ENCODE results near the gene ZNF217.
"Not testable (repeated sequence)": the region's sequence is repeated elsewhere in the genome, so short reads cannot be mapped to it uniquely, and the experiment has no call there.

ZNF217 gene

DNA sequence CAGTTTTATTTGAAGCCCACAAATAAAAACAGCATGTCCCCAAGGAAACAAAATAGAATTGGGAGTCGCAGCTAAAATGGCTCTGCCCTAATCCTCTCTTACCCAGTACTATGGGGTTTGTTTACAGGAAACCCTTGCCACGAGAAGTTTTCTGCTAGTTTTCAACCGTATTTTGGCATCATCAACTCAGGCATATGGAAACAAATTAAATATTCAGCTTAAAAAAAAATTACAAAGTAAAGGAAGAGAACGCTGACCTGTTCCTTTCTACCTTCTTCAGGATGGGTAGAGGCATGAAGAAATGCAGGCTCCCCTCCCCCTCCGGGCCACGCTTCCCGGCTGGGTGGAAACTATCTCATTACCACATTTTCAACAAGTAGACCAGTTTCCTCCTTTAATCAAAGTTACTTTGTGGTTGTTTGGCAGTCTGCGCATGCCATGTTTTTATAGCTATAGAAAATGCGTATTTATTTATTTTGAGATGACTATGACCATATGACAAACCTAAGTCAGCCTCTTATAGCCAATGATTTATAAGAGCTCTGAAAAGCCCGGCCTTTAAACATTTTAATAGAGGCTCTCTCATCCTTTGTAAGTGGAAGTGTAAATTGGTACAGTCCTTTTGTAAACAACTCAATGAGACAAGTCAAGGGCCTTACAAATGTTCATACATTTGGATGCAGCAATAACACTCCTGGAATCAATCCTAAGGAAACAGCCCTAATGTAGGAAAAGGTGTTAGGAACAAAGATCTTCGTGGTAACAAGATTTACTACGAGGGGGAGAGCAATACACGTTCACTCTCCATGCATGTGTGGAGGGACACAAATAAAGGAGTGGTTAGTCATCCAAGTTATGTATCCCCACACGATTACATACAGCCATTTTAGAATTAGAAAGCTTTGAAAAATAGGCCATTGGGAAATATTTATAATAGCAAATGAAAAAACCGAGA lies 16.1 kb upstream of the ZNF217 start:
- TF ChIP-seq, protein P1, sequence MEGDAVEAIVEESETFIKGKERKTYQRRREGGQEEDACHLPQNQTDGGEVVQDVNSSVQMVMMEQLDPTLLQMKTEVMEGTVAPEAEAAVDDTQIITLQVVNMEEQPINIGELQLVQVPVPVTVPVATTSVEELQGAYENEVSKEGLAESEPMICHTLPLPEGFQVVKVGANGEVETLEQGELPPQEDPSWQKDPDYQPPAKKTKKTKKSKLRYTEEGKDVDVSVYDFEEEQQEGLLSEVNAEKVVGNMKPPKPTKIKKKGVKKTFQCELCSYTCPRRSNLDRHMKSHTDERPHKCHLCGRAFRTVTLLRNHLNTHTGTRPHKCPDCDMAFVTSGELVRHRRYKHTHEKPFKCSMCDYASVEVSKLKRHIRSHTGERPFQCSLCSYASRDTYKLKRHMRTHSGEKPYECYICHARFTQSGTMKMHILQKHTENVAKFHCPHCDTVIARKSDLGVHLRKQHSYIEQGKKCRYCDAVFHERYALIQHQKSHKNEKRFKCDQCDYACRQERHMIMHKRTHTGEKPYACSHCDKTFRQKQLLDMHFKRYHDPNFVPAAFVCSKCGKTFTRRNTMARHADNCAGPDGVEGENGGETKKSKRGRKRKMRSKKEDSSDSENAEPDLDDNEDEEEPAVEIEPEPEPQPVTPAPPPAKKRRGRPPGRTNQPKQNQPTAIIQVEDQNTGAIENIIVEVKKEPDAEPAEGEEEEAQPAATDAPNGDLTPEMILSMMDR (IDR thresholded peaks at IDR 0.05), result no peak
- Histone ChIP-seq H3K27ac (peak overlapping the region; percentile 83), H2AFZ (peak overlapping the region; percentile 71), H3K4me2 (ENCODE audit: low read length) (peak overlapping the region; percentile 51), H3K9me3 (ENCODE audit: control insufficient read depth, low read length) (no peaks in the 10 kb centered on the region), H3K27me3 (ENCODE audit: control insufficient read depth, insufficient read depth, low read length) (no peaks in the 10 kb centered on the region), H3K9ac (no peak overlapping the region), H3K4me1 (peaks cover 16% of the 10 kb centered on the region), H3K36me3 (ENCODE audit: control insufficient read depth, insufficient read depth, low read length) (no peaks in the 10 kb centered on the region), H3K79me2 (no peaks in the 10 kb centered on the region), H3K4me3 (ENCODE audit: low read depth, low read length) (peak overlapping the region; percentile 52)

GRCh38 chr20:53608456-53609452 lies 15.1 kb upstream of the ZNF217 start:
- Histone ChIP-seq H3K4me2 (ENCODE audit: low read length) (peak overlapping the region; percentile 51), H3K79me2 (no peaks in the 10 kb centered on the region), H2AFZ (peak overlapping the region; percentile 71), H3K27me3 (ENCODE audit: control insufficient read depth, insufficient read depth, low read length) (no peaks in the 10 kb centered on the region), H3K9ac (no peak overlapping the region), H3K27ac (peak overlapping the region; percentile 83), H3K36me3 (ENCODE audit: control insufficient read depth, insufficient read depth, low read length) (no peaks in the 10 kb centered on the region), H3K9me3 (ENCODE audit: control insufficient read depth, low read length) (no peaks in the 10 kb centered on the region), H3K4me3 (ENCODE audit: low read depth, low read length) (peak overlapping the region; percentile 52), H3K4me1 (peaks cover 16% of the 10 kb centered on the region)
- TF ChIP-seq, protein P1 (IDR thresholded peaks at IDR 0.05), result no peak

- Histone ChIP-seq H3K27ac (no peak overlapping the region), H3K4me2 (ENCODE audit: low read length) (no peak overlapping the region), H3K9ac (no peak overlapping the region), H3K4me1 (peaks cover 12% of the 10 kb centered on the region), H3K9me3 (ENCODE audit: control insufficient read depth, low read length) (no peaks in the 10 kb centered on the region), H3K4me3 (ENCODE audit: low read depth, low read length) (no peak overlapping the region), H2AFZ (peak overlapping the region; percentile 71), H3K36me3 (ENCODE audit: control insufficient read depth, insufficient read depth, low read length) (no peaks in the 10 kb centered on the region), H3K27me3 (ENCODE audit: control insufficient read depth, insufficient read depth, low read length) (no peaks in the 10 kb centered on the region), H3K79me2 (no peaks in the 10 kb centered on the region)
- TF ChIP-seq, protein P1 (IDR thresholded peaks at IDR 0.05), result no peak
Measured at GRCh38 chr20:53608071-53608455, 14.4 kb upstream of the ZNF217 start.

- no peaks in the 10 kb centered on the region for H3K27me3 ChIP-seq (ENCODE audit: control insufficient read depth, insufficient read depth, low read length)
- peaks cover 12% of the 10 kb centered on the region for H3K4me1 ChIP-seq
- H3K27ac ChIP-seq, result peak overlapping the region; percentile 18
- no peak overlapping the region for H3K4me2 ChIP-seq (ENCODE audit: low read length)
- peak overlapping the region; percentile 9 for H2AFZ ChIP-seq
- TF ChIP-seq, protein P1 (IDR thresholded peaks at IDR 0.05), result no peak
- no peak overlapping the region for H3K4me3 ChIP-seq (ENCODE audit: low read depth, low read length)
- H3K9ac ChIP-seq, result no peak overlapping the region
- H3K79me2 ChIP-seq, result no peaks in the 10 kb centered on the region
- H3K36me3 ChIP-seq (ENCODE audit: control insufficient read depth, insufficient read depth, low read length), result no peaks in the 10 kb centered on the region
- no peaks in the 10 kb centered on the region for H3K9me3 ChIP-seq (ENCODE audit: control insufficient read depth, low read length)
Measured at GRCh38 chr20:53606364-53606985, 12.8 kb upstream of the ZNF217 start.

DNA sequence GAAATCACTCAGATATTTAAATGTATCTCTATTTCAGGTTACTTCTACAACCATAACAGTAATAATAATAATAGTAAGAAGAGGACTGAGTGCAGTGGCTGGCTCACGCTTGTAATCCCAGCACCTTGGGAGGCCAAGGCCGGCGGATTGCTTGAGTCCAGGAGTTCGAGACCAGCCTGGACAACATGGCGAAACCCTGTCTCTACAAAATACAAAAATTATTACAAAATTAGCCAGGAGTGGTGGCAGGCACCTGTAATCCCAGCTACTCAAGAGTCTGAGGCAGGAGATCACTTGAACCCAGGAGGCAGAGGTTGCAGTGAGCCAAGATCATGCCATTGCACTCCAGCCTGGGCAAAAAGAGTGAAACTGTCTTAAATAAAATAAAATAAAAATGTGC lies 11.8 kb upstream of the ZNF217 start:
- H3K27ac ChIP-seq; H3K79me2 ChIP-seq; H3K9ac ChIP-seq; H2AFZ ChIP-seq; H3K27me3 ChIP-seq (ENCODE audit: control insufficient read depth, insufficient read depth, low read length); H3K4me3 ChIP-seq (ENCODE audit: low read depth, low read length); H3K36me3 ChIP-seq (ENCODE audit: control insufficient read depth, insufficient read depth, low read length); H3K4me2 ChIP-seq (ENCODE audit: low read length); H3K9me3 ChIP-seq (ENCODE audit: control insufficient read depth, low read length): not testable (repeated sequence)
- H3K4me1 ChIP-seq, result peaks cover 14% of the 10 kb centered on the region

- not testable (repeated sequence) for H2AFZ ChIP-seq; H3K27me3 ChIP-seq (ENCODE audit: control insufficient read depth, insufficient read depth, low read length); H3K27ac ChIP-seq; H3K36me3 ChIP-seq (ENCODE audit: control insufficient read depth, insufficient read depth, low read length); H3K4me2 ChIP-seq (ENCODE audit: low read length); H3K9me3 ChIP-seq (ENCODE audit: control insufficient read depth, low read length); H3K9ac ChIP-seq; H3K4me3 ChIP-seq (ENCODE audit: low read depth, low read length); H3K79me2 ChIP-seq
- peaks cover 17% of the 10 kb centered on the region for H3K4me1 ChIP-seq
Measured at GRCh38 chr20:53604846-53605245, 11.2 kb upstream of the ZNF217 start.
